ENCODE data around the gene PDE4D. TPM values are rescaled to one million over a fixed set of nuclear protein-coding genes. Genes with fewer than 3 reads are reported as not detected.
A peak's percentile ranks its signal among the peaks of the same experiment; 100 is the strongest.

The PDE4D gene
- total RNA-seq, 6 experiments from 2014 or later = 1.6 to 10.3 (median 5.6) TPM

DNA sequence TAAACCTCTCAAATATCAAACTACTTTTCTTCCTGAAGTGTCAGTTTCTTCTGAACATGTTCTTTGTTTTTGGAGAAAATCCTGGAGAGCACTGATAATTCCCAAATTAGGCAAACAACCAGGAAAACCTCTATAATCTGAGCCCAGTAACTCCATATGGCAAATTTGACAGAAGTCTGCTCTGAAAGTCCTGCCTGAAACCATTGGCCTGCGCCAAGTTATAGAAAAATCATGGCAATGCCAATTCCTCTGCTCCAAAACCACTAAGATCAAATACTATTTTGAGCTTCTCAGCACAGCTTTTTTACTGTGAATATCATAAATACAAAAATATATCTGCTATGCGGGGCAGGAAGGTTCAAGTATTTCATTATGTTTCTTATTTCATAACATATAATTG lies 45.9 kb downstream of the PDE4D start:
- TF ChIP-seq, protein P1, sequence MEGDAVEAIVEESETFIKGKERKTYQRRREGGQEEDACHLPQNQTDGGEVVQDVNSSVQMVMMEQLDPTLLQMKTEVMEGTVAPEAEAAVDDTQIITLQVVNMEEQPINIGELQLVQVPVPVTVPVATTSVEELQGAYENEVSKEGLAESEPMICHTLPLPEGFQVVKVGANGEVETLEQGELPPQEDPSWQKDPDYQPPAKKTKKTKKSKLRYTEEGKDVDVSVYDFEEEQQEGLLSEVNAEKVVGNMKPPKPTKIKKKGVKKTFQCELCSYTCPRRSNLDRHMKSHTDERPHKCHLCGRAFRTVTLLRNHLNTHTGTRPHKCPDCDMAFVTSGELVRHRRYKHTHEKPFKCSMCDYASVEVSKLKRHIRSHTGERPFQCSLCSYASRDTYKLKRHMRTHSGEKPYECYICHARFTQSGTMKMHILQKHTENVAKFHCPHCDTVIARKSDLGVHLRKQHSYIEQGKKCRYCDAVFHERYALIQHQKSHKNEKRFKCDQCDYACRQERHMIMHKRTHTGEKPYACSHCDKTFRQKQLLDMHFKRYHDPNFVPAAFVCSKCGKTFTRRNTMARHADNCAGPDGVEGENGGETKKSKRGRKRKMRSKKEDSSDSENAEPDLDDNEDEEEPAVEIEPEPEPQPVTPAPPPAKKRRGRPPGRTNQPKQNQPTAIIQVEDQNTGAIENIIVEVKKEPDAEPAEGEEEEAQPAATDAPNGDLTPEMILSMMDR (IDR thresholded peaks at IDR 0.05) = no peak
- no peak for TF ChIP-seq POLR2A (IDR thresholded peaks at IDR 0.05)
- 86% methylated on average over 2 of the region's 2 CpGs for WGBS (ENCODE audit: insufficient coverage, low coverage, low lambda C conversion rate, missing lambda C conversion rate)
- no peaks in the 10 kb centered on the region for H3K9me3 ChIP-seq
- H3K4me3 ChIP-seq = no peak overlapping the region
- no peak for ATAC-seq
- no peaks in the 10 kb centered on the region for H3K36me3 ChIP-seq
- intact Hi-C loops (cut with DNase I) = no loop called here
- H3K4me1 ChIP-seq = no peaks in the 10 kb centered on the region
- H3K27me3 ChIP-seq = no peaks in the 10 kb centered on the region
- H3K27ac ChIP-seq = no peak overlapping the region
- no peak for DNase-seq

DNA sequence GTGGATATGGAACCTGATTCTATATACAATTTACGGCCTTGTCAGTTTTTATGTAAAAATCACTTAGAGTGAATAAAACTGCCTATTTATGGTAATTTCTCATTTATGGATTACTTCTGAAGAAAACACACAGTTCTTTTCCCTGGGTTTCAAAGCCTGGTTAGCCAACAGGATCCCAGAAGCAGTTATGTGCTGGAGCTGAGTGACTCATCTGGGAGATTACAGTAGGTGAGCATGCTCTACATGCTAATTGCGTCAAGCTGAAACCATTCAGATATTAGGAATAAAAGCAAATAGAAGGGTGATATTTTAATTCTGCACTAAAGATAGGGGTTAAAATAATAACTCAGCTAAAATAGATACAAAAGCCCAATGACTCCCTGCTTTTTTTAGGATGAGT lies 47.8 kb downstream of the PDE4D start:
- Histone ChIP-seq H3K27ac (no peak overlapping the region), H3K36me3 (no peaks in the 10 kb centered on the region), H3K9me3 (no peaks in the 10 kb centered on the region), H3K4me1 (no peaks in the 10 kb centered on the region), H3K27me3 (no peaks in the 10 kb centered on the region), H3K4me3 (no peak overlapping the region)
- 88% methylated on average over 2 of the region's 2 CpGs for WGBS (ENCODE audit: insufficient coverage, low coverage, low lambda C conversion rate, missing lambda C conversion rate)
- no peak for TF ChIP-seq POLR2A (IDR thresholded peaks at IDR 0.05)
- TF ChIP-seq, protein P1 (IDR thresholded peaks at IDR 0.05) = no peak
- intact Hi-C loops (cut with DNase I) = no loop called here
- ATAC-seq (no peak), DNase-seq (no peak)

DNA sequence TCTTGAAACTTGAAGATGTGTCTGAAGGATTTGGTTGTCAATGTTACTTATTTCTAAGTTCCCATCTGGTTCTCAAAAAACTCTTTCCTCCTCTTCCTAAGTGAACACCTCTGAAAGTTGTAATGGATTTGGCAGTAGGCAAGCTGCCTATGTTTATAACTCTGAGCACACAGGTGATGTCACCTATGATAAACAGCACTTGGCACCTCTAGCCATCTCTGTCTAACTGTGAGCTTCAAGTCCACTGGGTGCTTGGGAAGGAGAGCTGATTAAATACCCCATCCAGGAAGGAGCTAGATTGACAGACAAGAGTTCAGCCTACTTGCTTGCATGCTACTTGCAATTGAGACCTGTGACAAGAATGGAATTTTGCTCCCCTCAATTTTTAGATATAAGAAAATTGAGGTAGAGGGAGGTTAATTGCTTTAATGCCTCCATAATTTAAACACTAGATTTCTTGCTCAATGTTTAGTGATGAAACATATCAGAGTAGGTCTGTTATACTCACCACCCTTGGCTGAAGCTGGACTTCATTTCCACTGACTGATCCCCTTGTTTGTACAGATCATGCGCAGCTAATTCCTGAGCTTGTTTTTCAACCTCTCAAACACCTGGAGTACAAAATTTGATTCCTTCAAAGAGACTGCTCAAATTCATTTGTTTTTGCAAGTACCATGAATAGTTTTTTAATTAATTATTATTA lies 49.9 kb downstream of the PDE4D start:
- Histone ChIP-seq H3K27me3 (no peaks in the 10 kb centered on the region), H3K4me1 (no peaks in the 10 kb centered on the region), H3K4me3 (no peak overlapping the region), H3K9me3 (no peaks in the 10 kb centered on the region), H3K27ac (no peak overlapping the region), H3K36me3 (no peaks in the 10 kb centered on the region)
- 94% methylated on average over 1 of the region's 1 CpG for WGBS (ENCODE audit: insufficient coverage, low coverage, low lambda C conversion rate, missing lambda C conversion rate)
- intact Hi-C loops (cut with DNase I) = no loop called here
- no peak for DNase-seq
- TF ChIP-seq POLR2A (IDR thresholded peaks at IDR 0.05) = no peak
- TF ChIP-seq, protein P1 (IDR thresholded peaks at IDR 0.05) = no peak
- peak in 1 of 4 donors; percentile 88 for ATAC-seq

DNA sequence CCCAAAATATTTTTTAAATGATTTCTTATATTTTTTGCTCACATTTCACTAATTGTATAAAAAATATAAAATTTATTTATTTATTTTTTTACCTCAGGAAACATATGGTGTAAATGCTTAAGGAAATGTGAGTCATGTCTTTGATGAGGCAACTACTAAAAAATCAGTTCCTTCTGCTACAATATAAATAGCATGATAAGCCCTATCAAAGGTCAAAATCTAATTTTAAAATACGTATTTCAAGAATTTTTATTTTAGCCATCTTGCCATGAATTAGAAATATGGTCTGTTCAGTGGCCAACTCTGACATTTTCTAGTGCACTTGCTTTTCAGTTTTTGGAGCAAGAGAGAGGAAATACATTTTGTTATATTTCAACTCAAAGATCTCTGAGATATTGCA lies 50.5 kb downstream of the PDE4D start:
- no peak overlapping the region for H3K27ac ChIP-seq
- WGBS (ENCODE audit: insufficient coverage, low coverage, low lambda C conversion rate, missing lambda C conversion rate) = 23% methylated on average over 1 of the region's 1 CpG
- no peaks in the 10 kb centered on the region for H3K9me3 ChIP-seq
- intact Hi-C loops (cut with DNase I) = no loop called here
- no peaks in the 10 kb centered on the region for H3K4me1 ChIP-seq
- H3K36me3 ChIP-seq = no peaks in the 10 kb centered on the region
- TF ChIP-seq, protein P1 (IDR thresholded peaks at IDR 0.05) = no peak
- TF ChIP-seq POLR2A (IDR thresholded peaks at IDR 0.05) = no peak
- H3K4me3 ChIP-seq = no peak overlapping the region
- DNase-seq = no peak
- H3K27me3 ChIP-seq = no peaks in the 10 kb centered on the region
- no peak for ATAC-seq

All from right lobe of liver (tissue), 6 donors.